Activated naive CD4-positive, alpha-beta T cell treated with anti-CD3 and anti-CD28 coated beads, Interleukin-2, amount 50 U/mL, for 16 hours (primary cell): Measurements from ENCODE around the gene VRK1.

Source experiments
- DNase-seq: peaks from one replicate; pipeline ENCODE4 v3.0.0-alpha.2; 2020

The VRK1 gene

GRCh38 chr14:96928779-96929380 lies 131.7 kb downstream of the VRK1 start:
- no peak for DNase-seq

DNA sequence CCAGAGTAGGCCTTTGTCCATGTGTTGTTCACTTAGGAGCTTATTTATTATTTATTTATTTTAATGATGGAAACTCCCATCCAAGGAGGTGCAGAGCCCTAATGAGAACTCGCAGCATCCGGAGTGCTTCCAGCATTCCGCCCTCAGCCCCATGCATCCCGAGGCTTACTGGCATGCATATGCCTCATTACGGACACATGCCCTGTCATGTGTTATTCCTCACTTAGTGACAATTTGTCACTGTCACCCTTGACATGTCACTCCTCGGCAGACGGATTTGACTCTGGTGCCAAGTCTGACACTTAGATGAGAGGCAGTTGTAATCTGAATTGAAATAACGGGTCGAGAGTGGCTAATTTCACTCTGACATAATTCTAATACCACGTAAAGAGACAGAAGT lies 132.8 kb downstream of the VRK1 start:
- no peak for DNase-seq

- no peak for DNase-seq
These were observed 133.3 kb downstream of the VRK1 start for GRCh38 chr14:96930526-96930925.
